ENCODE data around the gene CCDC93.
"Not testable (repeated sequence)": the region's sequence is repeated elsewhere in the genome, so short reads cannot be mapped to it uniquely, and the experiment has no call there.

The CCDC93 gene

GRCh38 chr2:117949806-117950205, 64.1 kb downstream of the CCDC93 start:
- DNase-seq, result no peak

- no peak for DNase-seq
Observed at GRCh38 chr2:117948615-117949014, 65.3 kb downstream of the CCDC93 start.

GRCh38 chr2:117945296-117945695, 68.6 kb downstream of the CCDC93 start:
- DNase-seq, result no peak

GRCh38 chr2:117944816-117945215, 69.1 kb downstream of the CCDC93 start:
- no peak for DNase-seq

- no peak for DNase-seq
Observed at GRCh38 chr2:117943013-117943672, 70.7 kb downstream of the CCDC93 start.

GRCh38 chr2:117942551-117942950, 71.3 kb downstream of the CCDC93 start:
- DNase-seq, result no peak

- no peak for DNase-seq
Observed at GRCh38 chr2:117941693-117942092, 72.2 kb downstream of the CCDC93 start.

- DNase-seq, result no peak
Observed at GRCh38 chr2:117940436-117940835, 73.4 kb downstream of the CCDC93 start.

- no peak for DNase-seq
Observed at GRCh38 chr2:117938611-117939010, 75.3 kb downstream of the CCDC93 start.

- DNase-seq, result no peak
Observed at GRCh38 chr2:117936871-117937428, 76.9 kb downstream of the CCDC93 start.

- DNase-seq, result no peak
Observed at GRCh38 chr2:117935954-117936353, 77.9 kb downstream of the CCDC93 start.

- no peak for DNase-seq
Observed at GRCh38 chr2:117935456-117935855, 78.4 kb downstream of the CCDC93 start.

GRCh38 chr2:117933884-117934354, 80.0 kb downstream of the CCDC93 start:
- no peak for DNase-seq

- DNase-seq, result no peak
Observed at GRCh38 chr2:117931978-117932377, 81.9 kb downstream of the CCDC93 start.

- DNase-seq, result no peak
Observed at GRCh38 chr2:117931266-117931665, 82.6 kb downstream of the CCDC93 start.

- DNase-seq, result no peak
Observed at GRCh38 chr2:117930775-117931174, 83.1 kb downstream of the CCDC93 start.

- not testable (repeated sequence) for DNase-seq
Observed at GRCh38 chr2:117923471-117923870, 90.4 kb downstream of the CCDC93 start.

- no peak for DNase-seq
Observed at GRCh38 chr2:117921520-117921919, 92.3 kb downstream of the CCDC93 start.

- no peak for DNase-seq
Observed at GRCh38 chr2:117918608-117919007, 95.3 kb downstream of the CCDC93 start.

- DNase-seq, result no peak
Observed at GRCh38 chr2:117917223-117917917, 96.5 kb downstream of the CCDC93 start.

- no peak for DNase-seq
Observed at GRCh38 chr2:117902933-117903332, 110.9 kb downstream of the CCDC93 start.

GRCh38 chr2:117888897-117889296, 125.0 kb downstream of the CCDC93 start:
- DNase-seq, result no peak

GRCh38 chr2:117885308-117885707, 128.6 kb downstream of the CCDC93 start:
- DNase-seq, result no peak

GRCh38 chr2:117879003-117879402, 134.9 kb downstream of the CCDC93 start:
- DNase-seq, result no peak

All from NCI-H226 (cell line).